Mesodermal cell (in vitro differentiated cells): ENCODE data around the gene PAPOLA.

Experiments
- H3K27ac ChIP-seq: 2 replicates; pipeline ENCODE4 v1.7.0; 2013; ENCODE audit warnings: mild to moderate bottlenecking, low read depth, low read length, moderate library complexity; ENCODE audit not compliant: severe bottlenecking
- H3K36me3 ChIP-seq: 2 replicates; pipeline ENCODE4 v1.7.1; 2013; ENCODE audit warnings: mild to moderate bottlenecking, low read length, moderate library complexity; ENCODE audit not compliant: control insufficient read depth, insufficient read depth
- H3K4me1 ChIP-seq: one replicate; pipeline ENCODE4 v1.7.1; 2013; ENCODE audit warnings: mild to moderate bottlenecking, low read length; ENCODE audit not compliant: insufficient read depth, control insufficient read depth, poor library complexity, severe bottlenecking
- H3K4me3 ChIP-seq: 2 replicates; pipeline ENCODE4 v1.7.0; 2013; ENCODE audit warnings: low read length, control low read depth, mild to moderate bottlenecking; ENCODE audit not compliant: insufficient read depth, poor library complexity, severe bottlenecking; ENCODE audit errors: extremely low read depth
- H3K9me3 ChIP-seq: 2 replicates; pipeline ENCODE4 v1.7.1; 2013; ENCODE audit warnings: mild to moderate bottlenecking, low read length, moderate library complexity; ENCODE audit not compliant: control insufficient read depth
- WGBS, 2 experiments: methylation state at CpG; one replicate each; pipeline ENCODE4 v1.1.5; 2013; ENCODE audit warnings: missing lambda C conversion rate in 2 of 2; ENCODE audit not compliant: insufficient coverage in 2 of 2; 5-methylcytosine and 5-hydroxymethylcytosine counted together

Gene PAPOLA

GRCh38 chr14:96564389-96564788 is 62.2 kb downstream of the PAPOLA start:
- Histone ChIP-seq H3K9me3 (no peaks in the 10 kb centered on the region), H3K4me1 (no peaks in the 10 kb centered on the region), H3K36me3 (peaks cover 46% of the 10 kb centered on the region), H3K4me3 (no peak overlapping the region), H3K27ac (no peak overlapping the region)
- no CpG with 5 or more reads among the region's 1 CpG for WGBS, 2 experiments

GRCh38 chr14:96565811-96566210 is 63.6 kb downstream of the PAPOLA start:
- H3K36me3 ChIP-seq = peaks cover 47% of the 10 kb centered on the region
- no peak overlapping the region for H3K27ac ChIP-seq
- no peak overlapping the region for H3K4me3 ChIP-seq
- no peaks in the 10 kb centered on the region for H3K4me1 ChIP-seq
- 100% methylated on average over 1 to 2 of the region's 2 CpGs for WGBS, 2 experiments
- H3K9me3 ChIP-seq = no peaks in the 10 kb centered on the region

- H3K36me3 ChIP-seq = peaks cover 44% of the 10 kb centered on the region
- WGBS, 2 experiments = 100% methylated on average over 1 of the region's 3 CpGs; no CpG with 5 or more reads in 1 of the 2 experiments
- no peak overlapping the region for H3K27ac ChIP-seq
These were observed 65.2 kb downstream of the PAPOLA start for GRCh38 chr14:96567289-96567899.

GRCh38 chr14:96568621-96569020 is 66.4 kb downstream of the PAPOLA start:
- Histone ChIP-seq H3K9me3 (no peaks in the 10 kb centered on the region), H3K36me3 (peaks cover 41% of the 10 kb centered on the region), H3K27ac (no peak overlapping the region), H3K4me3 (no peak overlapping the region), H3K4me1 (no peaks in the 10 kb centered on the region)

More at GRCh38 chr14:96567289-96567899, 65.2 kb downstream of the PAPOLA start:
- Histone ChIP-seq H3K4me3 (no peak overlapping the region), H3K9me3 (no peaks in the 10 kb centered on the region), H3K4me1 (no peaks in the 10 kb centered on the region)

GRCh38 chr14:96571311-96571710 is 69.1 kb downstream of the PAPOLA start:
- Histone ChIP-seq H3K4me1 (no peaks in the 10 kb centered on the region), H3K9me3 (no peaks in the 10 kb centered on the region), H3K27ac (no peak overlapping the region), H3K4me3 (no peak overlapping the region), H3K36me3 (peaks cover 34% of the 10 kb centered on the region)
- WGBS, 2 experiments = 80 to 100% methylated on average over 1 to 3 of the region's 4 CpGs

- Histone ChIP-seq H3K9me3 (no peaks in the 10 kb centered on the region), H3K4me3 (no peak overlapping the region), H3K36me3 (peaks cover 25% of the 10 kb centered on the region), H3K4me1 (no peaks in the 10 kb centered on the region), H3K27ac (no peak overlapping the region)
- 92 to 100% methylated on average over 1 to 4 of the region's 5 CpGs for WGBS, 2 experiments
These were observed 71.4 kb downstream of the PAPOLA start for GRCh38 chr14:96573473-96574100.

- WGBS, 2 experiments = 73 to 75% methylated on average over 1 to 2 of the region's 2 CpGs
- Histone ChIP-seq H3K9me3 (no peaks in the 10 kb centered on the region), H3K27ac (peak overlapping the region; percentile 43), H3K36me3 (peaks cover 22% of the 10 kb centered on the region), H3K4me3 (no peak overlapping the region), H3K4me1 (no peaks in the 10 kb centered on the region)
These were observed 72.0 kb downstream of the PAPOLA start for GRCh38 chr14:96574171-96574632.

- WGBS, 2 experiments = 90 to 100% methylated on average over 2 to 4 of the region's 6 CpGs
- Histone ChIP-seq H3K27ac (peak overlapping the region; percentile 43), H3K36me3 (peaks cover 19% of the 10 kb centered on the region), H3K9me3 (no peaks in the 10 kb centered on the region), H3K4me3 (no peak overlapping the region), H3K4me1 (no peaks in the 10 kb centered on the region)
These were observed 72.8 kb downstream of the PAPOLA start for GRCh38 chr14:96574633-96575632.

- H3K4me3 ChIP-seq = no peak overlapping the region
- H3K4me1 ChIP-seq = peaks cover 3% of the 10 kb centered on the region
- 97% methylated on average over 4 to 5 of the region's 6 CpGs for WGBS, 2 experiments
- H3K36me3 ChIP-seq = peaks cover 14% of the 10 kb centered on the region
- H3K9me3 ChIP-seq = no peaks in the 10 kb centered on the region
- H3K27ac ChIP-seq = no peak overlapping the region
These were observed 74.2 kb downstream of the PAPOLA start for GRCh38 chr14:96576359-96576758.

GRCh38 chr14:96576937-96577336 is 74.8 kb downstream of the PAPOLA start:
- H3K27ac ChIP-seq = no peak overlapping the region
- H3K36me3 ChIP-seq = peaks cover 11% of the 10 kb centered on the region
- H3K4me3 ChIP-seq = no peak overlapping the region
- WGBS, 2 experiments = 92 to 97% methylated on average over 2 to 3 of the region's 3 CpGs
- H3K4me1 ChIP-seq = peaks cover 3% of the 10 kb centered on the region
- no peaks in the 10 kb centered on the region for H3K9me3 ChIP-seq
